Activated CD8-positive, alpha-beta memory T cell treated with anti-CD3 and anti-CD28 coated beads for 48 hours (primary cell): ENCODE results near the gene SLC9A2.

Experiments
- DNase-seq, 3 experiments: peaks; one replicate each; pipeline ENCODE4 v3.0.0-alpha.2; 2020; ENCODE audit warnings: low read depth in 2 of 3, low spot score in 2 of 3

The SLC9A2 gene

DNA sequence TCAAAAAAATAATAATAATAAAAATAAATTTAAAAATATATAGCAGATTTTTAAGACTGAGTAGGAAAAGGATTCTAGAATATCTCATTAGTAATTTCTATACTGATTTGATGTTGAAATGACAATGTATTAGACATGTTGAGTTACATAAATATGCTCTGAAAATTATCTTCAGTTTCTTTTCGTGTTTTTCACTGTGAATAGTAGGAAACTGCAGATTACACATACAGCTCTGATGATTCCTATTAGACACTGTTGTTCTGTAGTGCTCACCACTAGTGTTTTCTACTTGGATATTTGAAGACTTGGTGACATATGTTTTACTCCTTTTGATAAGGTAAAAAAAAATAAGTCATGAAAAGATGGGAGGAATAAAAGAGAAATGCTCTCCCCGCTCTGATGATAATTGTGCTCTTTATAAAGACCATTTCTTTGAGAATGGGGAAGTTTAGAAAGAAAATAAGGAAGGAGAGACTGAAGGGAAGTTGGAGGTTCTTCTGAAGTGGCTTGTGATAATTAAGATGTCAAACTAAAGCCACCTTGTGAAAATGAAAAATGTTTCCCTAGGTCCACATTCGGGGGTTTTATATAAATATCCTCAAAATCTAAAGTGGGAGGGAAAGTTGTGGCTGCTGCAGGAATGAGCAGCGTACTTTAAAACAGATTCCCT is 52.9 kb downstream of the SLC9A2 start:
- DNase-seq, result no peak

DNA sequence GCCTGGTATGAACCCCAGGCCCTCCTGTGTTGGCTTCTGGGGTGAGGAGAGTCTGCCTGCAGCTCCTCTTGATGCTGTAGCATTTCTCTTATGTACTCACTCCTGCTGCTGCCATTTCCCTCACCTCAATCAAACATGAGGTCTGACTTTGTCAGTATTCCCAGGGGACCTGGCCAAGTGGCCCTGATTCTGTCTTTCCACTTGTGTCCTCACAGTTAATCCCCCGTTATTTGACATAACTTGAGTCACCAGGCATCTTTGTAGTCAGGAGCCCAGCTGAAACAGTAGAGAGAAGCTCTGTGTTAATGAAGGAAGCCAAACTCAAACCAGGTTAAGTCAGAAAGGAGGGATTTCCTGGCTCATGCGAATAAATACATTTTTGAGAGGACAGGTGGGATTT is 55.0 kb downstream of the SLC9A2 start:
- no peak for DNase-seq

DNA sequence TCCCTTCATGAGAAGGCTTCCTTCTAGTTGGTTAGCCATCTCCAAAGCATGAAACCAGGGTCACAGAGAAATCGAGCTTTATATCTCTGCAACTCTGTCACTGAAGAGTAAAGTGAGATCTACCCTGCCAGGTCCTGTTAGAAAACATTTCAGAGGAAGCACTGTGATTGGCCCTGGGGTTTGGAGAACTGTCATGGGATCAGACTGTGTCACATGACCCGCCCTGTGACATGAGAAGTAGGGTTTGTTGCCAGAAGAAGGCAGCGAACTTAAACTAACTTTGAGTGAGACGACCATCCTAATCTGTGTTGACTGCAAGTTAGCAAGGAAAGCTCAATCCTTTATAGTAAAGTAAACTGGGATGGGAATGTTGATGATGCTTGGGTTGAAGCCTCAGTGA is 55.5 kb downstream of the SLC9A2 start:
- no peak for DNase-seq

- no peak for DNase-seq
These were observed 58.2 kb downstream of the SLC9A2 start for GRCh38 chr2:102677244-102678215.

GRCh38 chr2:102678442-102678841 is 59.1 kb downstream of the SLC9A2 start:
- no peak for DNase-seq

- DNase-seq, result no peak
These were observed 67.4 kb downstream of the SLC9A2 start for GRCh38 chr2:102686479-102687439.

- DNase-seq, result no peak
These were observed 70.7 kb downstream of the SLC9A2 start for GRCh38 chr2:102690012-102690411.

- DNase-seq, result no peak
These were observed 77.1 kb downstream of the SLC9A2 start for GRCh38 chr2:102696463-102696862.

GRCh38 chr2:102698369-102699111 is 79.2 kb downstream of the SLC9A2 start:
- no peak for DNase-seq

GRCh38 chr2:102703305-102703704 is 84.0 kb downstream of the SLC9A2 start:
- no peak for DNase-seq

- DNase-seq, result no peak
These were observed 84.4 kb downstream of the SLC9A2 start for GRCh38 chr2:102703748-102704147.

GRCh38 chr2:102704531-102704930 is 85.2 kb downstream of the SLC9A2 start:
- no peak for DNase-seq

- no peak for DNase-seq
These were observed 88.7 kb downstream of the SLC9A2 start for GRCh38 chr2:102707796-102708695.

DNA sequence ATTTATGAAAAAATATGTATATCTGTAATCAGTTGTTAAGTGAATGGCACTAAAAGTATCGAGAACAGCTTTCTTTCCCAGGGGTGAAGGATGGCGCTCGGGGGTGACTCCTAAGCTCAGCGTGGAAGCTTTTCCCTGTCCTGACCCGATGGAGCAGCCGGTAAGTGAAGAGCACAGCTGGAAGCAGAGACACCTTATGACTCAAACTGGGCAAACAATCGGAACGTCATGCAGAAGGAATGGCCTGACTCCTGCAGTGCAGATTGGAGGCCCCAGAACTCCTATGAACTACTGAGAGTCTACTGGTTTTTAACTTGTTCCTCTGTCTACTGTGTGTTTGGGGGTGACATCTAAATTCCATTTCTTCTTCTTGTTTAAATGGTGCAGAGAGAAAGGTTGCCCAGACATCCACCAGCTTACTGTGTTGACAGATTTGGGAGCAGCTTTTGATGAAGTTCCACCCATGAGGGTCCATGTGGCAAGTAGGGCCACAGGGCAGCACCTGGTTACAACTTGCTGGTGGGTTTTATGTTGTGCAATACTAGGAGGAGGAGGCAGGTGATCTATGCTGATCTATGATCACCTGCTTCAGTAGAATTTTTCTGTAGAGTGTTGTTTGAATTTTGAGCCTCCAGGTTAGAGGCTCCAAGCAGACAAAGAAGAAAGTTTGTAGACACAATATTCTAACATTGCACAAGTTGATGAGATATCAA is 89.7 kb downstream of the SLC9A2 start:
- DNase-seq, result no peak

DNA sequence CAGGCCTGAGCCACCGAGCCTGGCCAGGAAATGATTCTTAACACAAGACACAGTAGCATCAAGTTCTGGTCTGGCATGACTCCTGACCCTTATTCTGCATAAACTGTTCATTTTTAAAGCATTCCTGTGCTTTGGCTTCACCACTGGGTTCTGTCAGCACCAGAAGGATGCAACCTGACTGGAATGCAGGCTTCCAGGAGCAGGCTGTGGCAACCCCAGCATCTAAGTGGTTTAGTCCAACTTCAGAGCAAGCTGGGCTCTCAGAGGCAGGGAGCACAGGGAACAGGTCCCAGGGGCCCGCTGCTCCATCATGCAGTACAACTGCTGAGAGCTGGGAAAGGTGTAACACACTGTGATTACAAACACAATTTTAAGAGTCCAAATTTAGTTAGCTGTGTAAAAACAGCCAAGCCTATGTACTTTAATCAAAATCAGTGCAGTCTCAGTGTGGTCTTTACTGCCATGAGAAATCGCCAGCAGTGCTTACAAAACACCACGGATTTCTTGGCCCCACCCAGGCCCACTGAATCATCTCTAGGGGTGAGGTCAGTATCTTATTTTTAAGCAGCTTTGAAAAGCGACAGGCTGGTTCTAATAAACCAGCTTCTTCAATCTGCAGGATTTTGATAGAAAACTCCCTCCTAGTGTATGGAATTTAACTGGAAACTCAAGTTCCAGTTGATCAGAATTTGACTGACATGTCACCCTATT is 98.1 kb downstream of the SLC9A2 start:
- no peak for DNase-seq

- DNase-seq, result no peak
These were observed 99.3 kb downstream of the SLC9A2 start for GRCh38 chr2:102718387-102719316.

DNA sequence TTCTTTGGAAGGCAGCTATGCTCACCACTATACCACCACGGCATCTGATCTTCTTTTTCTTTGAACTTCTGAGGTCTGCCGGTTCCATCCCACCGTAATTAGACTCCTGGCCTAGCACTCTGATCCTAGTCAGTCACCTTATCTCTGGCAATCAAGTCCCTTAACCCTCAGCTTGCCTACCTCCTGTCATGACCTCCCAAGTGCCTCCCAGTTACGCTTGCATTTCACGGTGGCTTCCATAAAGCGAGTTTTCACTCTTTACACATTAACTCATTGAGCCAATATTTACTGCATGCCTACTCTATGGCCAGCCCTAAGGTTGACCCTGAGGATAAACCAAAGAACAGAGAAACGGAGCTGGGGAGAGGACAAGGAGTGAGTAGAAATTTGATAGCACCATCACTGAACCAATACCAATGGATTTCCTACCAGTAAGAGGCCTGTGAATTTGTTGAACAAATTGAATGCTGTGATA is 104.7 kb downstream of the SLC9A2 start:
- DNase-seq, result no peak
